ENCODE data around the gene HSPB7. TPM values are rescaled to one million over a fixed set of nuclear protein-coding genes. Genes with fewer than 3 reads are reported as not detected.
A peak's percentile ranks its signal among the peaks of the same experiment; 100 is the strongest.

Gene HSPB7
- total RNA-seq, 1 donor: 1.7 TPM

DNA sequence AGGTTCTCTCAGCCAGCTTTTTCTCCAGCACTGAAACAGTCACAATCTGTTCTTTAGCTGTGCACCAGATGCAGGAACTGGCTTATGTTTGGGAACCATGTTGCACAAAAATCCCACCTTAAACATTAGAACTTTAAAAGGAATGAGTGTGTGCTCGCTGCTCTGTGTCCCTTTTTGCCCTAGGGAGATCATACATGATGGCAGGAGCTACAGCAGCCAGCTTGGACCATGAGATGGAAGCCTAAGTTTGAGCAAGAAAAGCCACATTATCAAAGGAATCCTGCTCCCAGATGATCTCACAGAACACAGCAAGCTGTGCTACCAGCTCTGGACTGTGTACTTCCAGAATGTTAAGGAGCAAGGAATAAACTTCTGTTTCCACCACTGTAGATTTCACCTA is 45.4 kb downstream of the HSPB7 start:
- DNase-seq (ENCODE audit: low read depth): no peak
- H3K4me3 ChIP-seq (ENCODE audit: low read depth, low read length): no peak overlapping the region
- TF ChIP-seq, protein P1, sequence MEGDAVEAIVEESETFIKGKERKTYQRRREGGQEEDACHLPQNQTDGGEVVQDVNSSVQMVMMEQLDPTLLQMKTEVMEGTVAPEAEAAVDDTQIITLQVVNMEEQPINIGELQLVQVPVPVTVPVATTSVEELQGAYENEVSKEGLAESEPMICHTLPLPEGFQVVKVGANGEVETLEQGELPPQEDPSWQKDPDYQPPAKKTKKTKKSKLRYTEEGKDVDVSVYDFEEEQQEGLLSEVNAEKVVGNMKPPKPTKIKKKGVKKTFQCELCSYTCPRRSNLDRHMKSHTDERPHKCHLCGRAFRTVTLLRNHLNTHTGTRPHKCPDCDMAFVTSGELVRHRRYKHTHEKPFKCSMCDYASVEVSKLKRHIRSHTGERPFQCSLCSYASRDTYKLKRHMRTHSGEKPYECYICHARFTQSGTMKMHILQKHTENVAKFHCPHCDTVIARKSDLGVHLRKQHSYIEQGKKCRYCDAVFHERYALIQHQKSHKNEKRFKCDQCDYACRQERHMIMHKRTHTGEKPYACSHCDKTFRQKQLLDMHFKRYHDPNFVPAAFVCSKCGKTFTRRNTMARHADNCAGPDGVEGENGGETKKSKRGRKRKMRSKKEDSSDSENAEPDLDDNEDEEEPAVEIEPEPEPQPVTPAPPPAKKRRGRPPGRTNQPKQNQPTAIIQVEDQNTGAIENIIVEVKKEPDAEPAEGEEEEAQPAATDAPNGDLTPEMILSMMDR (IDR thresholded peaks at IDR 0.05; ENCODE audit: insufficient read depth, low read depth, low read length): no peak

DNA sequence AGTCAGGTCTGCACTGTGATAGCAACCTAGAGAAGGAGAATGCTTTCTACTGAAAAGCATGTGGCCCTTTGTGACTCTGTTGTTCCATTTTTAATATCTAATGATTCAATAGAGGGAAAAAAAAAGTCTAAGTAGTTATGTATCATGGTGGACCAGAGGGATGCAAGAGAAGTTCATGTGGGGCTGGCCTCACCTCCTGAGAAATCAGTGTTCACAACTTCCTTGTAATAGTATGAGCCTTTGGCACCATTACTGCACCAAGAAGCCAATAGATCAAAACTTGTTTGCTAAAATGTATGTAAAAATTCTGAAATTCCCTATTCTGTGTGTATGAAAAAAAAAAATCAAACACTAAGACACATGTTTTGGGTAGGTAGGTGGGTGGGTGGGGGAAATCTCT is 46.9 kb downstream of the HSPB7 start:
- DNase-seq (ENCODE audit: low read depth): no peak
- no peak overlapping the region for H3K4me3 ChIP-seq (ENCODE audit: low read depth, low read length)
- TF ChIP-seq, protein P1 (IDR thresholded peaks at IDR 0.05; ENCODE audit: insufficient read depth, low read depth, low read length): no peak

DNA sequence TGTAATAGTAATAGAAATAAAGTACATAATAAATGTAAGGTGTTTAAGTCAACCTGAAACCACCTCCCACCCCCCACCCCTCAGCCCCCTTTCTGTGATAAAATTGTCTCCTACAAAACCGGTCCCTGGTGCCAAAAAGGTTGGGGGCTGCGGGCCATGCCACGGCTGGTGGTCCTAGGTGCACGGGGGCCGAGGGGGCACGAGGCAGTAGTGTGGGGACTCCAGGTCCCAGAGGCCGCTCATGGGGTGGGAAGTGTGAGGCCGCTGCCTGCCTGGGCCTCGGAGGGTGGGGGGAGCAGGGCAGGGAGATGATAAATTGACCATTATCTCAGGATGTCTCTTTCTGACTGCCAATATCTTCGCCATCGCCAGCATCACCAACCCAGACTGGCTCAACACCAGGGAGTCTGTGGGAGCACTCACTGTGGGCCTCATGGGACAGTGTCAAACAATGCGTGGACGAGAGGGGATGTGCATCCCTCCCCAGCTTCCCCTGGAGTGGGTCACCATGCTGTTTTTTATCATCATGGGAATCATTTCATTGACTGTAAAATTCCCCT is 48.4 kb downstream of the HSPB7 start:
- no peak overlapping the region for H3K4me3 ChIP-seq (ENCODE audit: low read depth, low read length)
- DNase-seq (ENCODE audit: low read depth): no peak
- TF ChIP-seq, protein P1 (IDR thresholded peaks at IDR 0.05; ENCODE audit: insufficient read depth, low read depth, low read length): no peak

DNA sequence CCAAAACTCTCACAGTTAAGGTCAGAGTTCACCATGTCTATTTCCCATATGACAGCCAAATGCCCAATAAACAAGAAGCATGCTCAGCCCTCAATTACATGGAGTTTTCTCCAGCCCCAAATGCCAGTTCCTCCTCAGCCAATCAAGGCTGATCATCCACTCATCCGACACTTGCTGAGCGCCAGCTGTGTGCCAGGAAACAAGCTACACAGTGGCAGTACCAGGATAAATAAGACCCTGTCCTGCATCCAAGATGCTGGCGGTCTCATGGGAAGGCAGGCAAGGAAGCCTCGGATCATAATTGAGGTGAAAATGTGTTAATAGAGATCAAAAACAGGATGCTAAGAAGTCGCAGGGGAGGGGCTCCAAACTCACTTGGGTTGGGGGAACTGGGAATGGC is 49.7 kb downstream of the HSPB7 start:
- TF ChIP-seq, protein P1 (IDR thresholded peaks at IDR 0.05; ENCODE audit: insufficient read depth, low read depth, low read length): no peak
- H3K4me3 ChIP-seq (ENCODE audit: low read depth, low read length): no peak overlapping the region
- DNase-seq (ENCODE audit: low read depth): no peak

DNA sequence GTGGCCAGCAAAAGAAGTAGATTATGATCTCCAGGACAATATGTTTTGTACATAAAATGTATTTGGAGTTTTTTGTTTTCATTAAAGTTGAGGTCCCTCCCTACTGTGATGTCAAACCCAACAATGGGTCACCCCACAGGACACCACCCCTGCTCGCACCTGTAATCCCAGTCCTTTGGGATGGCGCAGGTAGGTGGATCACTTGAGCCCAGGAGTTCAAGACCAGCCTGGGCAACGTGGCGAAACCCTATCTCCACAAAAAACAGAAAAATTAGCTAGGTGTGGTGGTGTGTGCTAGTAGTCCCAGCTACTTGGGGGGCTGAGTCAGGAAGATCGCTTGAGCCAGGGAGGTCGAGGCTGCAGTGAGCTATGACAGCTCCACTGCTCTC is 50.9 kb downstream of the HSPB7 start:
- no peak overlapping the region for H3K4me3 ChIP-seq (ENCODE audit: low read depth, low read length)
- TF ChIP-seq, protein P1 (IDR thresholded peaks at IDR 0.05; ENCODE audit: insufficient read depth, low read depth, low read length): no peak
- no peak for DNase-seq (ENCODE audit: low read depth)

DNA sequence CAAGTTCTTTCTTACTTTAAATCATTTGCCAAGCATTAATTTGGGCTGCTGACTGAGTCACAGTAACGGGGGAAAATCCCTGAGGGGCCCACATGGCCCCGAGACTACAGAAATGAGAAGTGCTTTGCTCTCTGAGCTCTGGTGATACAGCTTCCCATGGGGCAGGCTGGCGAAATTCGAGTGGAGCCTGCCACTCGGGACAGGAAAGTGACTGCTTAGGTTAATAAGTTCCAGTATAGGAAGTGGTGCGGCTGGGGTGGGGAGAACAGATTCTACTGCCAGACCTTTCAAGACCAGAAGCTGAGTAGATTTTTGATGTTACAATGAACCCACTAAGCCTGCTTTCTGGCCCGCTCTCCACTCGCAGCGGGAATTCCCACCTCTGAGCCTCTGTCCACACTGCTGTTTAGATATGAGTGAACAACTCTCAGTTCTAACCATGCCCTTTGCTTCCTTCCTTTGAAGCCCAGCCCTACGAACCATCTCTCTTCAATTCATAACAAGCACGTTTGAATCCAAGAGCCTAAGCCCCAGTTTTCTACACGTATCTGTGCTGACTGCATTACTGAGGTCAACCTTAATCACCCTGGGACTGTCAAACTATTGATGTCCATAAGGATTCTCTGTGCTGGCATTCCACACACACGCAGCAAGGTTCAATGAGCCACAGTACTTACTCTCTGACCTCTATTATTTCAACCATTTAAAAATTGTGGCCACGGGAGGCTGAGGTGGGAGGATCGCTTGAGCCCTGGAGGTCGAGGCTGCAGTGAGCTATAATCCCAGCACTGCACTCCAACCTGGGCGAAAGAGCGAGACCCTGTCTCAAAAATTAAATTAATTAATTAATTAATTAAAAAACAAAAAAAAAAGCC is 51.5 kb downstream of the HSPB7 start:
- TF ChIP-seq, protein P1 (IDR thresholded peaks at IDR 0.05; ENCODE audit: insufficient read depth, low read depth, low read length): no peak
- H3K4me3 ChIP-seq (ENCODE audit: low read depth, low read length): no peak overlapping the region

More for the DNA sequence above, 51.5 kb downstream of the HSPB7 start:
- DNase-seq (ENCODE audit: low read depth): peak; percentile 48

All from fibroblast of villous mesenchyme (primary cell).